A549 (cell line): ENCODE results near the gene SPTLC2. TPM values are rescaled to one million over a fixed set of nuclear protein-coding genes. Genes with fewer than 3 reads are reported as not detected.

ENCODE experiments used
- ATAC-seq, 2 experiments: fragments of 200-7000 bp in 1 of 2; fragments of >200 bp in 1 of 2; cut with Nextera tagmentation in 1 of 2; cut with Tn5 transposase in 1 of 2; 3 replicates each; pipeline versions ENCODE4 v1.8.0 to v1.9.1; 2018 to 2020; ENCODE audit warnings: mild to moderate bottlenecking in 1 of 2, moderate library complexity in 1 of 2
- CTCF ChIA-PET: fragments of 300-600 bp; sonication (Branson Sonifier 250); formaldehyde crosslinking; extraction: SDS; loops from one replicate; lab custom pipeline; 2021; ENCODE audit warnings: antibody characterized with exemption, inconsistent platforms; lab: Yijun Ruan, JAX
- POLR2A ChIA-PET: fragments of 350-600 bp; formaldehyde crosslinking; extraction: SDS; loops from one replicate; lab custom pipeline; 2021; ENCODE audit warnings: antibody characterized with exemption, inconsistent platforms; lab: Yijun Ruan, JAX
- DNase-seq, 2 experiments: peaks; one replicate each; pipeline versions ENCODE4 v3.0.0 to v3.0.0-alpha.2; 2011 to 2016; ENCODE audit warnings: low read depth in 1 of 2, low spot score in 1 of 2
- FAIRE-seq: peaks from 2 replicates; lab custom pipeline; 2011; peaks lifted over from hg19 to GRCh38; lab: Jason Lieb, UNC
- H3K27ac ChIP-seq, 2 experiments: fragments of >200 bp; sonication (Bioruptor Twin); formaldehyde crosslinking; 3 replicates each; pipeline ENCODE4 v1.5.1; 2016 to 2017
- H3K4me1 ChIP-seq: fragments of >200 bp; sonication (Bioruptor Twin); formaldehyde crosslinking; 3 replicates; pipeline ENCODE4 v1.6.1; 2016
- H3K4me2 ChIP-seq: fragments of >200 bp; sonication (Bioruptor Twin); formaldehyde crosslinking; 3 replicates; pipeline ENCODE4 v1.6.1; 2016
- H3K4me3 ChIP-seq: fragments of >200 bp; sonication (Bioruptor Twin); formaldehyde crosslinking; 3 replicates; pipeline ENCODE4 v1.5.1; 2016
- H3K9me3 ChIP-seq: fragments of >200 bp; sonication (Bioruptor Twin); formaldehyde crosslinking; 3 replicates; pipeline ENCODE4 v1.6.1; 2016
- BCL3 ChIP-seq: fragments of >200 bp; sonication (Bioruptor Twin); formaldehyde crosslinking; IDR thresholded peaks from 3 replicates; pipeline ENCODE4 v1.6.1; 2016
- CBX2 ChIP-seq: fragments of 200-600 bp; sonication (generic); IDR thresholded peaks from 2 replicates; pipeline ENCODE4 v1.6.1; 2016; ENCODE audit warnings: low read depth, mild to moderate bottlenecking, borderline replicate concordance
- CEBPB ChIP-seq, 2 experiments: fragments of >200 bp in 1 of 2; sonication (Bioruptor Twin) in 1 of 2; formaldehyde crosslinking in 1 of 2; IDR thresholded peaks; 2 replicates each; pipeline ENCODE4 v1.6.1; 2012 to 2016
- CHD2 ChIP-seq: fragments of 150-350 bp; IDR thresholded peaks from 2 replicates; pipeline ENCODE4 v1.6.1; 2014; ENCODE audit warnings: low read length; ENCODE audit not compliant: partially characterized antibody
- CTCF ChIP-seq: fragments of >200 bp; sonication (Bioruptor Twin); formaldehyde crosslinking; IDR thresholded peaks from 3 replicates; pipeline ENCODE4 v1.5.1; 2016
- EHF ChIP-seq: fragments of 250-450 bp; sonication (Bioruptor Pico); IDR thresholded peaks from 2 replicates; pipeline ENCODE4 v1.5.0; 2020; ENCODE audit warnings: mild to moderate bottlenecking
- GATA3 ChIP-seq: IDR thresholded peaks from 2 replicates; pipeline ENCODE4 v1.6.1; 2012; ENCODE audit warnings: borderline replicate concordance
- HES2 ChIP-seq: fragments of >200 bp; sonication (Bioruptor Twin); formaldehyde crosslinking; IDR thresholded peaks from 2 replicates; pipeline ENCODE4 v1.6.1; 2016
- HEYL ChIP-seq: fragments of 250-450 bp; sonication (Bioruptor Pico); IDR thresholded peaks from 2 replicates; pipeline ENCODE4 v1.8.0; 2021; ENCODE audit warnings: mild to moderate bottlenecking, moderate library complexity
- HOXA7 ChIP-seq: fragments of 250-450 bp; sonication (Bioruptor Pico); IDR thresholded peaks from 2 replicates; pipeline ENCODE4 v1.5.0; 2020; ENCODE audit warnings: mild to moderate bottlenecking, moderate library complexity
- HOXB5 ChIP-seq: fragments of 250-450 bp; sonication (Bioruptor Pico); IDR thresholded peaks from 2 replicates; pipeline ENCODE4 v1.5.0; 2020; ENCODE audit warnings: mild to moderate bottlenecking, moderate library complexity
- JUN ChIP-seq, 2 experiments: fragments of >200 bp; sonication (Bioruptor Twin); formaldehyde crosslinking; IDR thresholded peaks; 2 replicates in 1 of 2; 3 replicates in 1 of 2; pipeline ENCODE4 v1.6.1; 2016 to 2017
- KDM5A ChIP-seq: fragments of 200-600 bp; sonication (generic); IDR thresholded peaks from 2 replicates; pipeline ENCODE4 v1.6.1; 2016; ENCODE audit warnings: antibody characterized with exemption, mild to moderate bottlenecking
- MAFK ChIP-seq: fragments of 450-650 bp; IDR thresholded peaks from 2 replicates; pipeline ENCODE4 v1.6.1; 2014; ENCODE audit not compliant: partially characterized antibody
- MAZ ChIP-seq: fragments of 150-350 bp; IDR thresholded peaks from 2 replicates; pipeline ENCODE4 v1.6.1; 2014; ENCODE audit warnings: antibody characterized with exemption, low read depth, low read length, borderline replicate concordance
- MYC ChIP-seq: IDR thresholded peaks from 2 replicates; pipeline ENCODE4 v1.6.1; 2012; ENCODE audit warnings: mild to moderate bottlenecking, inconsistent platforms, low read length, improper control_type of control experiment, borderline replicate concordance
- REST ChIP-seq: fragments of 200-600 bp; sonication (generic); IDR thresholded peaks from 2 replicates; pipeline ENCODE4 v1.6.1; 2016; ENCODE audit warnings: antibody characterized with exemption, mild to moderate bottlenecking, moderate library complexity
- SMC3 ChIP-seq: fragments of >200 bp; sonication (Bioruptor Twin); formaldehyde crosslinking; IDR thresholded peaks from 3 replicates; pipeline ENCODE4 v1.6.1; 2018; ENCODE audit warnings: inconsistent platforms
- ZFP36 ChIP-seq: fragments of 450-650 bp; IDR thresholded peaks from 2 replicates; pipeline ENCODE4 v1.6.1; 2014; ENCODE audit warnings: borderline replicate concordance; ENCODE audit not compliant: partially characterized antibody
- WGBS: methylation state at CpG from one replicate; pipeline ENCODE4 v1.1.6; 2017; ENCODE audit errors: missing lambda C conversion rate; 5-methylcytosine and 5-hydroxymethylcytosine counted together
- polyA plus RNA-seq, 4 experiments: library from polyadenylated mRNA; depleted of rRNA in 3 of 4; stranded (reverse); fragments of >200 nt; fragmentation: RNase III in 1 of 4; extraction: RNeasy Plus Mini Kit Qiagen cat#74134 plus additional on column Dnase treatment in 1 of 4; gene quantifications; 2 replicates in 3 of 4; 3 replicates in 1 of 4; pipeline ENCODE4 v1.2.3, GENCODE V29; 2011 to 2017
- TF ChIP-seq, protein P1 (sequence below): IDR thresholded peaks from 2 replicates; pipeline ENCODE4 v1.6.1; 2012; ENCODE audit warnings: low read depth, borderline replicate concordance
- TF ChIP-seq, protein P2 (sequence below): fragments of 450-650 bp; IDR thresholded peaks from 2 replicates; pipeline ENCODE4 v1.6.1; 2014; ENCODE audit warnings: antibody characterized with exemption
- TF ChIP-seq, protein P3 (sequence below): fragments of 150-350 bp; IDR thresholded peaks from 2 replicates; pipeline ENCODE4 v1.6.1; 2014; ENCODE audit warnings: low read depth, mild to moderate bottlenecking, low read length

Gene SPTLC2
- polyA plus RNA-seq, 2 of the 4 experiments (the other 2 are of a cell fraction): 17.2 to 30.9 TPM

- no peak for DNase-seq
- Histone ChIP-seq H3K4me3 (peak overlapping the region; percentile 93), H3K27ac (peak overlapping the region; percentile 83 to 96), H3K9me3 (no peaks in the 10 kb centered on the region), H3K4me1 (peaks cover 33% of the 10 kb centered on the region), H3K4me2 (peak overlapping the region; percentile 95)
- FAIRE-seq: no peak
- 0 out of 6 replicates have a peak, but pooled peaks of 1 of the 2 experiments have one; percentile 15 for ATAC-seq
- TF ChIP-seq REST (no peak), CEBPB (IDR thresholded peaks at IDR 0.05) (no peak), HOXB5 (CRISPR knock-in tag) (no peak), MAFK (peak; percentile 43)
- WGBS: 15% methylated on average over 16 of the region's 16 CpGs
- POLR2A ChIA-PET: no interaction called here
- CTCF ChIA-PET: interaction anchor here (0.7 to 1.3 kb wide), 3 partner anchors 44 to 740 kb away, joined by 3 to 4 read pairs (median 3); no protein-coding TSS in a partner anchor
Observed at GRCh38 chr14:77615361-77616132, 890 bp downstream of the SPTLC2 start.

GRCh38 chr14:77613201-77613600 lies 3.2 kb downstream of the SPTLC2 start:
- ChIA-PET CTCF (interaction anchor here (1.7 kb wide), 2 partner anchors 11 to 312 kb away, joined by 4 to 5 read pairs; no protein-coding TSS in a partner anchor), POLR2A (no interaction called here)
- DNase-seq: no peak
- H3K4me2 ChIP-seq: peak overlapping the region; percentile 61
- ATAC-seq: no peak
- no peak overlapping the region for H3K27ac ChIP-seq
- no peaks in the 10 kb centered on the region for H3K9me3 ChIP-seq
- WGBS: 3% methylated on average over 1 of the region's 1 CpG
- TF ChIP-seq HOXA7 (no peak), MAZ (no peak), GATA3 (no peak), ZFP36 (no peak), HEYL (CRISPR knock-in tag) (no peak), CTCF (no peak), CBX2 (no peak), MYC (no peak), KDM5A (no peak), BCL3 (no peak), CHD2 (no peak), SMC3 (no peak), JUN (IDR thresholded peaks at IDR 0.05) (no peak), HES2 (no peak), EHF (CRISPR knock-in tag) (no peak)
- TF ChIP-seq, protein P1, sequence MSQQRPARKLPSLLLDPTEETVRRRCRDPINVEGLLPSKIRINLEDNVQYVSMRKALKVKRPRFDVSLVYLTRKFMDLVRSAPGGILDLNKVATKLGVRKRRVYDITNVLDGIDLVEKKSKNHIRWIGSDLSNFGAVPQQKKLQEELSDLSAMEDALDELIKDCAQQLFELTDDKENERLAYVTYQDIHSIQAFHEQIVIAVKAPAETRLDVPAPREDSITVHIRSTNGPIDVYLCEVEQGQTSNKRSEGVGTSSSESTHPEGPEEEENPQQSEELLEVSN: no peak
- TF ChIP-seq, protein P2, sequence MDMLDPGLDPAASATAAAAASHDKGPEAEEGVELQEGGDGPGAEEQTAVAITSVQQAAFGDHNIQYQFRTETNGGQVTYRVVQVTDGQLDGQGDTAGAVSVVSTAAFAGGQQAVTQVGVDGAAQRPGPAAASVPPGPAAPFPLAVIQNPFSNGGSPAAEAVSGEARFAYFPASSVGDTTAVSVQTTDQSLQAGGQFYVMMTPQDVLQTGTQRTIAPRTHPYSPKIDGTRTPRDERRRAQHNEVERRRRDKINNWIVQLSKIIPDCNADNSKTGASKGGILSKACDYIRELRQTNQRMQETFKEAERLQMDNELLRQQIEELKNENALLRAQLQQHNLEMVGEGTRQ: no peak
- TF ChIP-seq, protein P3, sequence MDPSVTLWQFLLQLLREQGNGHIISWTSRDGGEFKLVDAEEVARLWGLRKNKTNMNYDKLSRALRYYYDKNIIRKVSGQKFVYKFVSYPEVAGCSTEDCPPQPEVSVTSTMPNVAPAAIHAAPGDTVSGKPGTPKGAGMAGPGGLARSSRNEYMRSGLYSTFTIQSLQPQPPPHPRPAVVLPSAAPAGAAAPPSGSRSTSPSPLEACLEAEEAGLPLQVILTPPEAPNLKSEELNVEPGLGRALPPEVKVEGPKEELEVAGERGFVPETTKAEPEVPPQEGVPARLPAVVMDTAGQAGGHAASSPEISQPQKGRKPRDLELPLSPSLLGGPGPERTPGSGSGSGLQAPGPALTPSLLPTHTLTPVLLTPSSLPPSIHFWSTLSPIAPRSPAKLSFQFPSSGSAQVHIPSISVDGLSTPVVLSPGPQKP: no peak
- no peak overlapping the region for H3K4me3 ChIP-seq
- no peak for FAIRE-seq
- peaks cover 33% of the 10 kb centered on the region for H3K4me1 ChIP-seq
